ENCODE results near the gene IL33.

- TF ChIP-seq CTCF (optimal IDR thresholded peaks at IDR 0.05 in 1 of 3, IDR thresholded peaks at IDR 0.05 in 1 of 3, conservative IDR thresholded peaks at IDR 0.05 in 1 of 3; ENCODE audit: extremely low read depth in 1 of 3, insufficient read depth in 2 of 3, low read length in 3 of 3) (no peak), EZH2 (IDR thresholded peaks at IDR 0.05; ENCODE audit: low read length) (no peak)
Measured at GRCh38 chr9:6234014-6234413, 18.4 kb downstream of the IL33 start.

Data from keratinocyte (primary cell).